Stimulated activated CD8-positive, alpha-beta memory T cell treated with anti-CD3 and anti-CD28 coated beads, Interleukin-12 subunit alpha, Interleukin-12 subunit beta, amount 100 ng/mL, for 24 hours (primary cell): ENCODE data around the gene COL24A1.
"Not testable (repeated sequence)": the region's sequence is repeated elsewhere in the genome, so short reads cannot be mapped to it uniquely, and the experiment has no call there.

ENCODE experiments used
- DNase-seq: peaks from one replicate; pipeline ENCODE4 v3.0.0-alpha.2; 2020; ENCODE audit errors: extremely low read depth

COL24A1 gene

GRCh38 chr1:85806236-85806965 is 350.2 kb downstream of the COL24A1 start:
- DNase-seq = no peak

GRCh38 chr1:85801520-85801919 is 355.1 kb downstream of the COL24A1 start:
- DNase-seq = no peak

- no peak for DNase-seq
Observed at GRCh38 chr1:85799737-85800136, 356.8 kb downstream of the COL24A1 start.

- no peak for DNase-seq
Observed at GRCh38 chr1:85798419-85798818, 358.2 kb downstream of the COL24A1 start.

GRCh38 chr1:85777021-85777420 is 379.6 kb downstream of the COL24A1 start:
- not testable (repeated sequence) for DNase-seq

- no peak for DNase-seq
Observed at GRCh38 chr1:85762804-85763203, 393.8 kb downstream of the COL24A1 start.

GRCh38 chr1:85756864-85757263 is 399.7 kb downstream of the COL24A1 start:
- DNase-seq = no peak

- DNase-seq = no peak
Observed at GRCh38 chr1:85748120-85748519, 408.5 kb downstream of the COL24A1 start.

- DNase-seq = no peak
Observed at GRCh38 chr1:85746777-85747176, 409.8 kb downstream of the COL24A1 start.

- DNase-seq = no peak
Observed at GRCh38 chr1:85743814-85744213, 412.8 kb downstream of the COL24A1 start.

- DNase-seq = no peak
Observed at GRCh38 chr1:85734931-85735330, 421.6 kb downstream of the COL24A1 start.

- no peak for DNase-seq
Observed at GRCh38 chr1:85718678-85719340, 437.8 kb downstream of the COL24A1 start.

- DNase-seq = not testable (repeated sequence)
Observed at GRCh38 chr1:85714418-85715114, 442.0 kb downstream of the COL24A1 start.

GRCh38 chr1:85708829-85709227 is 447.7 kb downstream of the COL24A1 start:
- no peak for DNase-seq

- DNase-seq = peak; percentile 66
Observed at GRCh38 chr1:85707990-85708828, 448.4 kb downstream of the COL24A1 start, which contains the start of gene ZNHIT6. ZNHIT6 (minus strand) TSS chr1:85708433; CDS start chr1:85708284, 149 bp downstream.

- no peak for DNase-seq
Observed at GRCh38 chr1:85707267-85707989, 449.1 kb downstream of the COL24A1 start.

- DNase-seq = no peak
Observed at GRCh38 chr1:85705940-85706339, 450.6 kb downstream of the COL24A1 start.

- DNase-seq = no peak
Observed at GRCh38 chr1:85700422-85700821, 456.1 kb downstream of the COL24A1 start.

- DNase-seq = no peak
Observed at GRCh38 chr1:85697895-85698294, 458.7 kb downstream of the COL24A1 start.

GRCh38 chr1:85692730-85693314 is 463.8 kb downstream of the COL24A1 start:
- no peak for DNase-seq
